ENCODE measurements around the gene OPA1.

- TF ChIP-seq POLR2A (IDR thresholded peaks at IDR 0.05) (no peak), CTCF (IDR thresholded peaks at IDR 0.05) (peak; percentile 56 to 87 (median 74))
These were observed 20.5 kb upstream of the OPA1 start for GRCh38 chr3:193572426-193572908.
